Panc1 (cell line): Measurements from ENCODE around the gene KLK5. TPM values are rescaled to one million over a fixed set of nuclear protein-coding genes. Genes with fewer than 3 reads are reported as not detected.

Experiments used
- ATAC-seq: fragments of 200-7000 bp; cut with Tn5 transposase; 2 replicates; pipeline ENCODE4 v1.9.1; 2020; ENCODE audit warnings: mild to moderate bottlenecking, moderate library complexity
- BruUV-seq: library from RNA; stranded (reverse); fragments of 400-500 nt; replicated peaks from 2 replicates; lab custom pipeline; 2021; lab: Mats Ljungman, UMichigan
- CTCF ChIA-PET: fragments of 300-600 bp; sonication (Branson Sonifier 250); formaldehyde crosslinking; loops from one replicate; lab custom pipeline; 2022; ENCODE audit warnings: antibody characterized with exemption; lab: Charles Lee
- POLR2A ChIA-PET: fragments of 300-600 bp; sonication (Branson Sonifier 250); formaldehyde crosslinking; loops from one replicate; lab custom pipeline; 2022; ENCODE audit warnings: antibody characterized with exemption; lab: Charles Lee
- DNase-seq: peaks from one replicate; pipeline ENCODE4 v3.0.0-alpha.2; 2010; ENCODE audit warnings: low read depth, low spot score
- H3K27ac ChIP-seq: 2 replicates; pipeline ENCODE4 v1.5.1; 2011; ENCODE audit warnings: mild to moderate bottlenecking, low read length, inconsistent platforms
- H3K27me3 ChIP-seq: fragments of 200-500 bp; sonication (Bioruptor generic); 2 replicates; pipeline ENCODE4 v1.6.0; 2014; ENCODE audit warnings: low read length, inconsistent platforms; ENCODE audit not compliant: control insufficient read depth, insufficient read depth
- H3K36me3 ChIP-seq: fragments of 200-500 bp; sonication (Bioruptor generic); 2 replicates; pipeline ENCODE4 v1.5.1; 2014; ENCODE audit warnings: inconsistent platforms, mild to moderate bottlenecking, low read length, moderate library complexity; ENCODE audit not compliant: control insufficient read depth, insufficient read depth
- H3K4me1 ChIP-seq: 2 replicates; pipeline ENCODE4 v1.5.1; 2011; ENCODE audit warnings: inconsistent platforms, mild to moderate bottlenecking, low read length, moderate library complexity; ENCODE audit not compliant: control insufficient read depth, insufficient read depth
- H3K4me3 ChIP-seq, 2 experiments: 2 replicates each; pipeline ENCODE4 v1.5.1; 2011 to 2012; ENCODE audit warnings: low read depth in 2 of 2, low read length in 2 of 2, mild to moderate bottlenecking in 2 of 2, inconsistent platforms in 1 of 2, moderate library complexity in 1 of 2
- H3K9me3 ChIP-seq: fragments of 200-500 bp; sonication (Bioruptor generic); 2 replicates; pipeline ENCODE4 v1.5.1; 2014; ENCODE audit warnings: low read depth, mild to moderate bottlenecking, inconsistent platforms, low read length, moderate library complexity; ENCODE audit not compliant: control insufficient read depth, insufficient read depth
- CTCF ChIP-seq: fragments of 450-650 bp; IDR thresholded peaks from 2 replicates; pipeline ENCODE4 v1.5.1; 2017; ENCODE audit warnings: mild to moderate bottlenecking
- POLR2AphosphoS5 ChIP-seq: IDR thresholded peaks from 2 replicates; pipeline ENCODE4 v1.6.1; 2012; ENCODE audit warnings: mild to moderate bottlenecking, low read depth, low read length, moderate library complexity
- REST ChIP-seq, 2 experiments: IDR thresholded peaks; 2 replicates each; pipeline ENCODE4 v1.6.1; 2011 to 2012; ENCODE audit warnings: low read depth in 2 of 2, control low read depth in 1 of 2, low read length in 1 of 2, mild to moderate bottlenecking in 1 of 2, moderate library complexity in 1 of 2; ENCODE audit not compliant: insufficient read depth in 1 of 2
- SIN3A ChIP-seq: IDR thresholded peaks from 2 replicates; pipeline ENCODE4 v1.6.1; 2012; ENCODE audit warnings: low read depth, mild to moderate bottlenecking, low read length, moderate library complexity, borderline replicate concordance; ENCODE audit not compliant: insufficient read depth
- TCF7L2 ChIP-seq: IDR thresholded peaks from 2 replicates; pipeline ENCODE4 v1.6.1; 2011; ENCODE audit warnings: mild to moderate bottlenecking, low read depth, low read length, inconsistent platforms
- in situ Hi-C: cut with HindIII; loops from 2 replicates; pipeline ENCODE4 v1.10.0; 2016; ENCODE audit warnings: low sequenced_read_pairs, low pct_unique_long_range_greater_than_20kb
- intact Hi-C: fragments of 100-400 bp; cut with micrococcal nuclease; formaldehyde crosslinking; loops from one replicate; pipeline ENCODE4 v1.10.0; 2022; ENCODE audit not compliant: unreplicated experiment
- total RNA-seq: library from RNA; stranded (reverse); gene quantifications from one replicate; pipeline ENCODE4 v1.2.1, GENCODE V29; 2021; ENCODE audit not compliant: unreplicated experiment

Gene KLK5
- total RNA-seq, 1 experiment from 2014 or later = not detected

GRCh38 chr19:50912727-50913716 lies 39.8 kb downstream of the KLK5 start:
- Histone ChIP-seq H3K4me3 (no peak overlapping the region), H3K4me1 (no peaks in the 10 kb centered on the region), H3K27ac (no peak overlapping the region), H3K27me3 (peaks cover 8% of the 10 kb centered on the region), H3K9me3 (no peaks in the 10 kb centered on the region), H3K36me3 (no peaks in the 10 kb centered on the region)
- intact Hi-C loops (no loop called here), in situ Hi-C loops (no loop called here)
- ChIA-PET POLR2A (no interaction called here), CTCF (no interaction called here)
- DNase-seq (no peak), ATAC-seq (0 out of 2 replicates have a peak, but pooled peaks have one; percentile 35)
- no peak for TF ChIP-seq POLR2AphosphoS5
- no peak for TF ChIP-seq REST (IDR thresholded peaks at IDR 0.05; ENCODE audit: insufficient read depth in 1 of 2, low read depth in 2 of 2, low read length in 1 of 2)
- TF ChIP-seq TCF7L2 = no peak
- no peak for TF ChIP-seq CTCF
- TF ChIP-seq SIN3A = no peak
- BruUV-seq = no TSS peak

- intact Hi-C loops = no loop called here
- no peak for ATAC-seq
- TF ChIP-seq SIN3A = no peak
- TF ChIP-seq REST (IDR thresholded peaks at IDR 0.05; ENCODE audit: insufficient read depth in 1 of 2, low read depth in 2 of 2, low read length in 1 of 2) = no peak
- TF ChIP-seq POLR2AphosphoS5 = no peak
- TF ChIP-seq TCF7L2 = no peak
- TF ChIP-seq CTCF = no peak
- no TSS peak for BruUV-seq
- H3K36me3 ChIP-seq = no peaks in the 10 kb centered on the region
- in situ Hi-C loops = no loop called here
- ChIA-PET POLR2A (no interaction called here), CTCF (no interaction called here)
- DNase-seq = no peak
- H3K9me3 ChIP-seq = no peaks in the 10 kb centered on the region
- H3K27ac ChIP-seq = no peak overlapping the region
- peaks cover 8% of the 10 kb centered on the region for H3K27me3 ChIP-seq
- no peak overlapping the region for H3K4me3 ChIP-seq
- no peaks in the 10 kb centered on the region for H3K4me1 ChIP-seq
These were observed 40.7 kb downstream of the KLK5 start for GRCh38 chr19:50912102-50912599.
